Measurements from ENCODE around the gene C12orf60.

The C12orf60 gene

DNA sequence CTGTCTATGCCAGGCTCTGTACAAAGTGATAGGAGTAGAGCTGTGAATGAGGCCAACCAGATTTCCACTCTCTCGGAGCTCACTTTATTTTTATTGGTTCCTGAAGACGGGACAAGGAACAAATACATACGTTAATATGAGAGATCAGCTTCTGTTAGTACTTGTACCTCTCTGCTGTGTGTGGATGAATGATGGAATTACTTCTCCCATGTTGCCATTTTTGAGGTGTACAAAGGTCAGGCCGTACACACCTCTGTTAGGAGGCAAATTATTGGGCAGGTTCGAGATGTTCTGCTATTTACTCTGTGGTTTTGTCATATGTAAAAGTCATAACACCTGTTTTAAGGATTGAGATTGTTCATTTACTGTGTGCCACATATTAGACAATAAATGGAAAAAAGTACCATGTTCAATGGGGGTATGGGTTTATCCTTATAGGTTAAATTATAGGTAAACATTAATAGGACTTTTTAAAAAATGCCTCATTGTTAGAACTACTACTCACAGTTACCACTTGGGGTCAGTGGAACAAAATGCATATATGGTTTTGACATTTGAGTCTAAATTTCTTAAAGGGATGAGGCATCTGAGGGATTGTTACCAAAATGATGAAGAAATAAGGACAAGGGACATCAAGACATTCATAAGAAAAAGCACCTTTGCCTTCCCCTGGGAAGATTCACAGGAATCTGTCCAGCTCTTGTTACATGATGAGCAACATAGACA is 27.1 kb upstream of the C12orf60 start:
- DNase-seq (ENCODE audit: low read depth in 1 of 2, low spot score in 1 of 2) = no peak

DNA sequence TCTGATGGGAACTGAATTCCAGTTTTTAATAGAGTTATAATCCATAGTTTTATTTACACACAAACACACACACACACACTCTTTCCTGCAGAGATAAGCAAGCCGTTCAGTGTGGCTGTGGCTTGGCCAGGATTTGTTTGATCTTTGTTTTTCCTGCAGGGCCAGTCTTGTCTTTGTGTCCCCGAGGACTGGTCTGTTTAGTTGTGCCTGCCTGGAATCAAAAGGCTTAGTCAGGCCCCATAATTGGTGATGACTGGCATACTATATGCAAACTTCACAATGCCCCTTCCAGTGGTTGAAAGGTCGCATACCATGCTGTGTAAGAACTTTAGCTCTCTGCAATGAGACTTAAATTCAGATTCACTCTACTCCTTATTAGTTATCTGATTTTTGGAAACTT is 26.2 kb upstream of the C12orf60 start:
- DNase-seq (ENCODE audit: low read depth in 1 of 2, low spot score in 1 of 2) = no peak

DNA sequence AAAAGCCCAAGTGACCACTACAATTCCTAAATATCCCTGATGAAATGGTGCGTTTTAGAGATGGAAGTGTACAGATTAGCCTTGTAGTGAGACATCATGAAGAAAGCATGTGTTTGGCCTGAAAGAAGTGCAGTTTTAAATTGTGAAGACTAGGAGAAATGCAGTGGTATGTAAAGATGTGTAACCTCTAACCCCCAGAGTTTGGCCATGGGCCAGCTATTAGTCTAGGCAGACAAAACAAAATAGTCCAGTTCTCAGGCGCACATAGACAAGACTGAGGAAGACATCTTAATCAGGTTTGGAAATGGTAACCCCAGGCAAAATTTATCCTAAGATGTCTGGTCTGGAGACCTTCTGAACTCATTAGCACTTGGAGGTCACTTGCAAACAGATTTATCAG is 23.6 kb upstream of the C12orf60 start:
- DNase-seq (ENCODE audit: low read depth in 1 of 2, low spot score in 1 of 2) = no peak

DNA sequence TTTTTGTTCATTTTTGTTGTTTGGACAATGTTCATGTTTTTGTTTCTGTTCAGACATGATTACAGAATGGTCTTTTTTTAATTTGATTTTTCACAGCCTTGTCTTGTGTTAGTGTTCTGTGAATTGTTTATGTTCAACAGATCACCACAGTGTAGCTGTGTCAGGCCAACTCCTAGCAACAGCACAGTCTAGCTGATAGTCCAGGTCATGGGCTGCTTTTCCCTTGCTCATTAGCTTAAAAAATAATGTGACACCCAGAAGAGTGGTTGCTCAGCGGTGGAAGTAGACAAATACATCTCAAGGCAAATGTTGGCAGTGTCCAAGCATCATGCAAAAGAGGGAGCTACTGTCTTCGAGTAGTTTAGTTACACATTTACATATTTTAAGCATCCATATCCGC is 22.6 kb upstream of the C12orf60 start:
- DNase-seq (ENCODE audit: low read depth in 1 of 2, low spot score in 1 of 2) = no peak

DNA sequence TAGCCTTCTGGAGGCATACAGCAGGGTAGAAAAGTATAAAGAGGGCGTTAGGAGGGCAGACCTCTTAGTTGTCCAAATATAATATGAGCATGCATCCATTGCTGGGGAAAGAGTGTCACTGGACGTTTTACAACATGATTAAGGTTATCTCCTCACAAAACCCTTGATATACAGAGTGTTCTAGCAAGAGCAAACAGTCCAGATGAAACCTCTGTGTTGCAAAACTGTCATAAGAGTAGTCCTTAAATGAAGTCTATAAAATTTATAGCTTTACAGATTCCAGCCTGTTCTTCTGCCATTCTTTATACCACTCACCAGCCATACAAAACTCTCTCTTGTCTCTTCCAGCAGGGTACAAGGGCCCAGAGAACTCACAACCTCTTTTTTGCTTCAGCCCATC is 21.9 kb upstream of the C12orf60 start:
- DNase-seq (ENCODE audit: low read depth in 1 of 2, low spot score in 1 of 2) = no peak

DNA sequence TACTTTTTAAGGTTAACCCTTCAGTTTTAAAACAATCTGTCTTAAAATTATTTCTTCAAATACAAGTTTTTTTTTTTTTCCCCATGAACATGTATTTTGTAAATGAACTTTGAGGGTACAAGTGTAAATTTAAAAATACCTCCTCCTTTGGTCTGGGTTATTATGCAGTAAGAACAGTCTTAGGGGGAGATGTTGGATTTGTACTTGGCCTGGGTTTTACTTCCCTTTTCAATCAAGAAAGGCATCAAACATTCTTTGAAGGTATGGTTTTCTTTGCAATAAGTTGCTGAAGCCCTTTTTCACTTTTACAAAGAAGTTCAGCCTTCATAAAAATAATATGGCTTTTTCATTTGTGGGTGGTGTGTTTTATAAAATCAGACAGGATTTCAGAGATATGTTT is 20.7 kb upstream of the C12orf60 start:
- no peak for DNase-seq (ENCODE audit: low read depth in 1 of 2, low spot score in 1 of 2)

DNA sequence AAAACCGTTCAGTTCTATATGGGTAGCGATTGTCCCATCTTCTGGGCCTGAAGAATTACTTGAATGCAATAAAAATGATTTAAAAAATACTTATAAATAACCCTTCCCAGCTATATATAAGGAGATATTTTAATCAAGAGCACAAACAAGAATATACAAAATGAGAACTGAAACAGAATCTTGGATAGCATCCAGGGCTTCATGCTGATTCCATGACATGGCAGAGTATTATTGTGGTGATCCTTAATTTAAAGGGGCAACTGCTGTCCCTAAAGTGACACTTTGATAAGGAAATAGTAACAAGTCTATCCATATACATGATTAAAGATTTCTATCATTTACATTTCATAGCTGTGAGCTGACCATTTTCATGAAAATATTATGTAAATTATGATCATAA is 19.0 kb upstream of the C12orf60 start:
- DNase-seq (ENCODE audit: low read depth in 1 of 2, low spot score in 1 of 2) = no peak

DNA sequence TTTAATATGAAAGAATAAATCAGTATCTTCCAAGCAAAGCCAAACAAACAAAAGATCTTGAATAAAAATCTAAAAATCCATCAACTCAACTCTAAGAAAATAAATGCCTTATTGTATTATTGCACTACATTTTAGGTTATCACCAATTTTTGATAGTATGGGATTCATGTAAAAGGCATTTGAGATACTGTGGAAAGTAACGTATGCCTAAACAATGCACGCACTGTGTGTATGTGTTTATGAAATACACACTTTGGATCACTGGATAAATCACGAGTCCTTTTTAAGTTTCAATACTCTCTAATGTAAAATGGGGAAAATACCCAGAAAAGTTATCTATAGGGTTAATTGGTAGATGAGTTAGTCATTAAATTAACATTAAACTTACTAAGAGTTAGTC is 17.9 kb upstream of the C12orf60 start:
- no peak for DNase-seq (ENCODE audit: low read depth in 1 of 2, low spot score in 1 of 2)

DNA sequence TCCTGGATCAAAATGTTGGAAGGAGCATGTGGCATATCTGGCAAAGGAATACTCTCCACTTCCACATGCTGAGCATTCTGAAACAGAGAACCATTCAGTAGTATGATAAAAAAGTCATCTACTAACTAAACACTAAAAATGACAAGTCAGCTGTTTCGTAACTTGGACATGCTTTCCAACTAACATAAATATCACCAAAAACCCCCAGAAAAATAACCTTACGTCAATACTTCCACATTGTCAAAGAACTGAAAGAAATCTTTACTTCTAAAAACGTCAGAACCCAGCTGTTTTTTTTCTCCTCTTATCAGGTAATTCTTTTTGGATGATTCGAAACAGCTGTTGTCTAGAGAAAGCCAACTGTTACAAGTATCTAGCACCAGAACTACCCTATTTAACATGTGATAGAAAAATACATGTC is 8.4 kb upstream of the C12orf60 start:
- no peak for DNase-seq (ENCODE audit: low read depth in 1 of 2, low spot score in 1 of 2)

DNA sequence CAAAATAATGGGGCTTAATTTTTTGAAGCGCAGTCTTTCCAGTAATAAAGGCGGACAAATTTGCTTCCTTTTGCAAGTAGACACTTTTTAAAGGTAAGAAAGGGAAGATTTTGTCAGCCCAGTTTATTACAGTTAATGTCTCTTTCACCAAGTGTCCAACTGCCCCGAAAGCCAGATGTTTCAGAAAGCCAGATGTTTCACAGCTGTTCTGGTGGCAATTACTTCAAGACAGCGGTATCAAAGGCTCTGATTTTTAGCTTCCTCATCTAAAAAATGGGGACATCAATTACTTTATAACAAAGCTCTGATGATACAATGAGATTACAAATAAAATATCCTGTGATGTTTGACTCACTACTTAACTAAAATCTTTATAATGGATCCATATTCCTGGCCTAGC is 1.2 kb upstream of the C12orf60 start:
- no peak for DNase-seq (ENCODE audit: low read depth in 1 of 2, low spot score in 1 of 2)

DNA sequence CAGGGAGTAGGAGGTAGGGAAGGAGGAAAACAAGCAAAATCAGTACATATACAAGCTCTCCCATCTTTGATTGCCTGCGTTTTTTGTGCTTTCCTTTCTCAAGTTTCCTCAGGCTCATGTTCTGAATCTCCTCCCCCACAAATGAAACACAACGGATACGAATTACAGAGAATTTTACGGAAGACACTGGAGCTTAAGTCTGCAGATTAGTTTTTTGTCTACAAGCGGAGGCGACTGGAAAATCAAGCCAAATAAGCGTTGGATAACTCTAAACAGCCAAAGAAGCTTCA is 804 bp upstream of the C12orf60 start:
- DNase-seq (ENCODE audit: low read depth in 1 of 2, low spot score in 1 of 2) = no peak

DNA sequence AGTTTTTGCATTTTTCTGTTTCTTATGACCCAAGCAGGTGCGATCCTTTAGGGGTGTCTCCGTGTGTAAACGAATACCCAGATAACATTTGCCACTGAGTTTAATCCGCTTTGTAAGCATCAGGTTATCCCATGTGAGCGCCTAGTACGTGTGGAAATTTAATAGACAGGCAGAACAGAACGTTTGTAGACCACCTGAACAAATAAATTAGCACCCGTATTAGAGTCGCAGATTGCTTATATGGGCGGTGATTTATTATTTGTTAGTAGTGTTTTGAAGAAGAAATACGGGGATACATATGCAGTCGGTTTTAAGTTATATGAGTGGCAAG is 325 bp downstream of the C12orf60 start:
- no peak for DNase-seq (ENCODE audit: low read depth in 1 of 2, low spot score in 1 of 2)

DNA sequence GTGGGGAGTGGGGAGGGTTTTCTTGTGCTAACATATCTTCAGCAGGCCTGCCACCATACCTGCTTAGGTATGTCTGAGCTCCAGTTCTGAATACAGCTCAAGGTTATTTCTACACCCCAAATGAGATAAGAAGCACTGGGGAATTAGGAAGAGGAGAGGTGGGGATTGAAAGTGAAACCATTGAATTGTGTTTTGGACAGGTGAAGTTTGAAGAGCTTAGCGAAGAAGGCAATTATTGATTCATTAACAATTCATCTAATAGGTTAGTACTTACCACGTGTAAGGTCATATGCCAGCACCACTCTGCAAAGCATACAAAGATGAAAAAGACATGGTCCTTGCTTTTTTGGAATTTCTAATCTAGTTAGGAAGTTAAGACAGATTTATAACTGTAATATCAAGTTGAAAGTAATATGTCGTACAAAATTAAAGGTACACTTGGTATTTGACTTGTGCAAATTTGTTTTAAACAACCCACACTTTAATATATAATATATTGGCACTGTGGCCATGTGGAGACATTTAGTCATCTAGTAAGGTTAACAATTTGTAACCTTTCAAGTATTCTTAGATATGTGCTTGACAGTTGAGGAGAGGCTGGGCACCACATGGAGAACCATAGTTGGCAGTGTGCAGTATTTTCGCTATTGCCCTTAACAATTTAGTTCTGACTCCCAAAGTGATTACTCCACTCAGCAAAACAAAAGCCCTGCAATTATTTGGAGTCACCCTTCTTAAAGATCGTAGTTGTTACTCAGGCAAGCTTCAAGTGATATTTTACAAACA is 6.9 kb downstream of the C12orf60 start:
- DNase-seq (ENCODE audit: low read depth in 1 of 2, low spot score in 1 of 2) = no peak

DNA sequence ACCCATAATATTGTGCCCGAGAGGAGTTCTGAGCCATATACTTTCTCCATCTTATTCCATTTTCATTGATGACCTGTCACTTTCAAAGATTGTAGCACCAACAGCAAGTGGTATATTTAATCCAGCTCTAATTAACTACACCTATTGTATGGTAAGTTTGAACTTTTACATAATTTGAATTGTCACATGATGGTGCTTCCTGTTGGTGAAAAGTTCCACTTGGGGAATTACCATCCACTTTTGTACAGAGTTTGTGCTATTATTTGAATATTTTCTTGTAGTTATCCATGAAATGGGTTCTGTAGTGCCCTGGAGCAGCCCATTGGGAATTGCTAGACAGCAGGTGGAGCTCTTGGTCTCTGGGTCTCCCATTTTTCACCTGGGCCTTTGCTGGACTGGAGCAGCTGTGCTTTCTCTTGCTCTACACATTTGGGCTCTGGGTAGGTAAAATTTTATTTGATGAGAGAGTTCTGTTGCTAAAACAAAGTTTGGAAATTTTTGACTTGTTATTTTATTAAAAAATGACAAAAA is 7.5 kb downstream of the C12orf60 start:
- DNase-seq (ENCODE audit: low read depth in 1 of 2, low spot score in 1 of 2) = no peak

DNA sequence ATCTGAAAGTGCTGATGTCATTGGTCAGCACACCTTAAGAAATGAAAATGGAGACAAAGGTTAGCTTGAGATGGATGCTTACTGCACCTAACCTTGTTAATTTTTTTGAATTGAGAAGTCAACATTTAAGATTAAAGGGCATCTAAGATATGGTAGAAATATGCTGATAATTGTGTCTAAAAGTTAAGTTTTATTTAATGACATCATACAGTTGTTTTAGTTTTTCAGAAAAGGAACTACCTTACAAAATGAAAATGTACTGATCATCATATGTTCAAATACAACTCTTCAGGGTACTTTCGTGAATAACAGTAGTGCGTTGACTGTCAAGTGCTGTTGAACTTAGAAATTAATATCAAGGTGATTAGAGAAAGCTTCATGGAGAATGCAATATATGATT is 8.0 kb downstream of the C12orf60 start:
- DNase-seq (ENCODE audit: low read depth in 1 of 2, low spot score in 1 of 2) = no peak

DNA sequence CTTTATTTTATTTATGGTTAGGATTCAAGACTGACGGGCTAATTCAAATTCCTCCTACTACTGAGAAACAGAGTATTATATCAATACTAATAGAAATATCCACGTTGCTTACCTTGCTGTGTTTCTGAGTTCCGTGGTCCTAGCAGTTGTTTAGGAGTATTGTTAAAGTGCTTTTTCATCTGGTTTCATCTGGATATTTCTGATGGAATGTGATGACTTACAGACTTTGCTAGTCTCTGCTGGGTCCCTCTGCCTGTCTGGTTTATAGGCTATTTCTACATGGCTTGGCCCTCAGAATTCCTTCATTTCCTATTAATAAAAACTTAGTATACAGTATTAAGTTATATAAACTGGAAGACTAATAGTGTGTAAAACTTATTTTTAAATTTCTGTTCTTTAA is 10.5 kb downstream of the C12orf60 start, which contains the start of gene SMCO3:
Gene SMCO3 (minus strand): TSS at position 169 of the 400 bp plus-strand sequence. CDS start 7,502 bp downstream, outside the sequence.
- DNase-seq (ENCODE audit: low read depth in 1 of 2, low spot score in 1 of 2) = no peak

DNA sequence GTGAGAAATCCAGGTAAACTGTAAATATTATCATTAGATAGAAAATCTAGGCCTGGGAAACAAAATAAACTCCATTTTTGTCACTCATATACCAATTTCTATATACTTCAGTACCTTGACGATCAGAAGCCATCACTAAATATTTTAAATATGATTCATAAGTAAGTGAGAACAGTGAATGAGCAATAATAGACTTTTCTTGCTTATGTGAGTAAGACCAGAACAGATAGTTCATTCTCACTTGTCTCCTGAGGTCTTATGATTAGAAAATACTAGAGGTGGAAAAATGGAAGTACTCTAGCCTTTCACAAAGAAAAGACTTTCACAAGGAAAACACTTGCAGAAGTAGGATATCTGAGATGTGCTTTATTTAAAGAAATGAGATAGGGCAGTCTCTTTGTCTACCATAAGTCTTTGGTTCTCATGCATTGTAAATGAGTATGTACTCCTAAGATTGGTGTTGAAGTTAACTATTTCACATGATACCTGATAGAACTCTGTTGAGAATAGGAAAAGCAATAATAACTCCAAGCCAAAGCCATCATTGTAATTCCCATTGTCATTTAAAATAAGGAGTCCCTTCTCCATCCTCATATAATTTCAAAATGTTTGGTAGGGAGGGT is 20.7 kb downstream of the C12orf60 start:
- no peak for DNase-seq (ENCODE audit: low read depth in 1 of 2, low spot score in 1 of 2)

DNA sequence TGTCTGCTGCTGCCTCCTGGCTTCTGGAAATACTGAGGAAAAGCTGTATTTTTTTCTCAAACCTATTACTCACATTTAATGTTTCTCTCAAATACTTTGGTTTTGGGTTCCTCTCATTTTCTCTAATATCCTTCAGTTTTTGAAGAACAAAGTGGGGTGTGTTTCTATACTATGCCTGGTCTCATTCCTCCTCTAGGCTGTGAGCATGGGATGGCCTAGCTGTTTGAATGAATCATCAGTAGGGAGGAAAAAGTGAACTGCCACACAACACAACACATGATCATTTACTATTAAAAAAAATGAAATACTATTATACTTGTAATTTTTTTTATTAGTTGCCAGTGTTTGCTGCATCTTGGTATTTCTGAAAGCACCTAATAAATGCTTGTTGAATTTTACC is 21.8 kb downstream of the C12orf60 start:
- DNase-seq (ENCODE audit: low read depth in 1 of 2, low spot score in 1 of 2) = no peak

DNA sequence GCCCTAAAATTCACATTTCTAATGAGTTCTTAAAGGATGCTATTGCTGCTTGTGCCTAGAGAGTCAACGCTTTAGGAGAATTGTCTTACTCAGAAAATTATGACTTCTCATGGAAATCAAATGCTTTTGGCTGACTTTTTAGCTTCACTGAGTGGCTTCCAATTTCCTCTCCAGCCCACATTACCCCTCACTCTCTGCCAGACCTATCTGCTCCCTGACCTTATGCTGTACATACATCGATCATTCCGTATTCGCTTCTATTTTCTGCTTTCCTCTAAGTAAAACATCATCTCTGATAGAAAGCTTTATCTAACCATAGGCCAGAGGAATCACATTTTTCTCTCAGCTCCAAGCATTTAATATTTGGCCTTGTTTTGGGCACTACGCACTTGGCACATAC is 23.0 kb downstream of the C12orf60 start:
- DNase-seq (ENCODE audit: low read depth in 1 of 2, low spot score in 1 of 2) = no peak

DNA sequence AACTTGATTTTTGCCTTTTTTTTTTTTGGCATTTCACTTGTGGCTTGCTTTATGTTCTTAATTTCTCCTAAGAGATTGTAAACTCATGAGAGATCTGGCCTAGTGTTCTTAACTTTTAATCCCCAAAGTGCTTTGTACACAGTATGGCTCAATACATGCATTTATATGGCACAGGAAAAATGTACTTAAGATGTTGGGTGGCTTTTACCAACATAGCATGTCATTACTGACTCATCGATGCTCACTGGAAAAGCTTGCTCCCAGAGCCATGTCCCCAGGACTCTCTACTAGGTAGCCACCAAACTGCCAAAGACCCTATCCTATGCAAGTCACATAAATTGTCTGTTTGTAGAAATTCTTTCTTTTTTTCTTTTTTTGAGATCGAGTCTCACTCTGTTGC is 23.6 kb downstream of the C12orf60 start:
- no peak for DNase-seq (ENCODE audit: low read depth in 1 of 2, low spot score in 1 of 2)

DNA sequence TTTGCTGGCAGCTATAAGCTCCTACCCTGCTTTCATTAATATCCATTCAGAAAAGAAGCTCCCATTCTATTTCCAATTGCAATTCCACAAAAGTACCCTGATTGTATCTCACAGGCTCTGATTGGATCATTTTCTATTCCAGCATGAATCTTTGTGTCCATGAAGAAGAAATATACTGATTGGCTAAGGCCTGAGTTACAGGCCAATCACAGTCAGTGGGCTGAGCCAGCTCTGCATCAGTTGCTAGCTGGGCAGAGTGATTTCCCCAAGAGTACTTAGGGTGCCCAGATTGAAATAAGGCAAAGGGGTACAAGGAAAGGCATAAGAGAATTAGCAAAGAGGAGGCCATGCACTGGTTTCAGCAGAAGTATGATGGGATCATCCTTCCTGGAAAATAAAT is 25.4 kb downstream of the C12orf60 start:
- no peak for DNase-seq (ENCODE audit: low read depth in 1 of 2, low spot score in 1 of 2)

DNA sequence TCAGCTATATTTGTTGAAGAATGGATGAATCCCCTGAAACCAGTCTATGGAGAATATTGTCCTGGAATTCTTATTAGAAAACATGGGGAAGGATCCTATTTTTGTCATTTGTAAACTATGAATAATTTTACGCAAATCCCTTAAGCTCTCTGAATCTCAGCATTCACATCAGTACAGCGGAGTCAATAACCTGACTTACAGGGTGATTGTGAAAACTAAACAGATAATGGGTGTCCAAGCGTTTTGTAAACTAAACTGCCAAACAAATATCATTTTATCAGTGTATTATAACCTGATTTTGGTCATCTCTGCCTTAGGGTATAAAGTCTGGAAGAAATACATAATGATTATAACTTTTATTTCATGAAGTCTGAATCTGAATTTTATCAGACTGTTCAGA is 29.9 kb downstream of the C12orf60 start:
- no peak for DNase-seq (ENCODE audit: low read depth in 1 of 2, low spot score in 1 of 2)

All from activated T-helper 1 cell treated with anti-CD3 and anti-CD28 coated beads, Interleukin-2, amount 50 U/mL, for 16 hours (primary cell).